ENCODE data around the gene OR5T1. TPM values are rescaled to one million over a fixed set of nuclear protein-coding genes. Genes with fewer than 3 reads are reported as not detected.

The OR5T1 gene
- total RNA-seq (not detected), polyA plus RNA-seq (not detected)

GRCh38 chr11:56273854-56274253, at the start of gene OR5T1:
TSS of gene OR5T1 (plus strand) at chr11:56274154. CDS start at chr11:56275639, 1,485 bp downstream.
- Histone ChIP-seq H3K9me3 (ENCODE audit: control insufficient read depth in 1 of 2, low read length in 2 of 2) (no peaks in the 10 kb centered on the region), H3K36me3 (ENCODE audit: insufficient read depth, low read length) (no peaks in the 10 kb centered on the region), H3K4me1 (ENCODE audit: insufficient read depth, low read length) (no peaks in the 10 kb centered on the region), H3K27me3 (ENCODE audit: insufficient read depth, low read length) (no peaks in the 10 kb centered on the region), H3K27ac (ENCODE audit: low read depth, low read length) (no peak within 1 kb of the TSS), H3K4me3 (ENCODE audit: low read length in 2 of 2) (no peak within 1 kb of the TSS)
- POLR2A ChIA-PET (ENCODE audit: partially characterized antibody), result no interaction called here
- CTCF ChIA-PET (ENCODE audit: partially characterized antibody), result no interaction called here
- Mint-ChIP-seq H3K27ac (no peak within 1 kb of the TSS), H3K36me3 (no peaks in the 10 kb centered on the region), H3K27me3 (no peaks in the 10 kb centered on the region), H3K9me3 (peaks cover 0 to 19% (median 11%) of the 10 kb centered on the region in 8 donors), H3K4me1 (no peaks in the 10 kb centered on the region), H3K4me3 (no peak within 1 kb of the TSS)
- no peak for DNase-seq
- intact Hi-C loops (cut with micrococcal nuclease), result no loop called here

- no peak within 1 kb of the TSS for H3K4me3 Mint-ChIP-seq
- no peaks in the 10 kb centered on the region for H3K4me1 Mint-ChIP-seq
- Histone ChIP-seq H3K36me3 (ENCODE audit: insufficient read depth, low read length) (no peaks in the 10 kb centered on the region), H3K9me3 (ENCODE audit: control insufficient read depth in 1 of 2, low read length in 2 of 2) (no peaks in the 10 kb centered on the region), H3K27ac (ENCODE audit: low read depth, low read length) (no peak within 1 kb of the TSS), H3K4me1 (ENCODE audit: insufficient read depth, low read length) (no peaks in the 10 kb centered on the region), H3K4me3 (ENCODE audit: low read length in 2 of 2) (no peak within 1 kb of the TSS), H3K27me3 (ENCODE audit: insufficient read depth, low read length) (no peaks in the 10 kb centered on the region)
- ChIA-PET CTCF (ENCODE audit: partially characterized antibody) (no interaction called here), POLR2A (ENCODE audit: partially characterized antibody) (no interaction called here)
- no peak for DNase-seq
- H3K36me3 Mint-ChIP-seq, result no peaks in the 10 kb centered on the region
- no peak within 1 kb of the TSS for H3K27ac Mint-ChIP-seq
- H3K9me3 Mint-ChIP-seq, result peaks cover 2 to 31% (median 13%) of the 10 kb centered on the region in 8 donors
- no peaks in the 10 kb centered on the region for H3K27me3 Mint-ChIP-seq
- intact Hi-C loops (cut with micrococcal nuclease), result no loop called here
These were observed 39.8 kb upstream of the OR5T1 start, which contains the start of gene OR5T2 for GRCh38 chr11:56234155-56234554. TSS of gene OR5T2 (minus strand) at chr11:56234255. CDS start at chr11:56233062, 1,193 bp downstream.

- Histone ChIP-seq H3K4me1 (ENCODE audit: insufficient read depth, low read length) (no peaks in the 10 kb centered on the region), H3K27ac (ENCODE audit: low read depth, low read length) (no peak within 1 kb of the TSS), H3K27me3 (ENCODE audit: insufficient read depth, low read length) (no peaks in the 10 kb centered on the region), H3K9me3 (ENCODE audit: control insufficient read depth in 1 of 2, low read length in 2 of 2) (no peaks in the 10 kb centered on the region), H3K36me3 (ENCODE audit: insufficient read depth, low read length) (no peaks in the 10 kb centered on the region), H3K4me3 (ENCODE audit: low read length in 2 of 2) (no peak within 1 kb of the TSS)
- ChIA-PET POLR2A (ENCODE audit: partially characterized antibody) (no interaction called here), CTCF (ENCODE audit: partially characterized antibody) (no interaction called here)
- DNase-seq, result no peak
- Mint-ChIP-seq H3K27ac (no peak within 1 kb of the TSS), H3K9me3 (peaks cover 0 to 29% (median 8%) of the 10 kb centered on the region in 8 donors), H3K36me3 (no peaks in the 10 kb centered on the region), H3K4me1 (no peaks in the 10 kb centered on the region), H3K27me3 (no peaks in the 10 kb centered on the region), H3K4me3 (no peak within 1 kb of the TSS)
- intact Hi-C loops (cut with micrococcal nuclease), result no loop called here
These were observed 22.0 kb upstream of the OR5T1 start, which contains the start of gene OR5T3 for GRCh38 chr11:56251954-56252353. TSS of gene OR5T3 (plus strand) at chr11:56252254. CDS start at chr11:56252254, 0 bp downstream.

- no peak overlapping the region for H3K4me3 ChIP-seq (ENCODE audit: low read length in 2 of 2)
These were observed 2.9 kb upstream of the OR5T1 start for GRCh38 chr11:56271092-56271491.

GRCh38 chr11:56292154-56292553, 18.2 kb downstream of the OR5T1 start, which contains the start of gene OR8H1:
TSS of gene OR8H1 (minus strand) at chr11:56292254. CDS start at chr11:56291062, 1,192 bp downstream.
- H3K27ac ChIP-seq (ENCODE audit: low read depth, low read length), result no peak within 1 kb of the TSS
- H3K36me3 ChIP-seq (ENCODE audit: insufficient read depth, low read length), result no peaks in the 10 kb centered on the region
- no peaks in the 10 kb centered on the region for H3K27me3 ChIP-seq (ENCODE audit: insufficient read depth, low read length)
- CTCF ChIA-PET (ENCODE audit: partially characterized antibody), result no interaction called here
- H3K9me3 ChIP-seq (ENCODE audit: control insufficient read depth in 1 of 2, low read length in 2 of 2), result peaks cover 0 to 8% of the 10 kb centered on the region in 2 donors
- H3K27me3 Mint-ChIP-seq, result no peaks in the 10 kb centered on the region
- H3K9me3 Mint-ChIP-seq, result peaks cover 0 to 20% (median 7%) of the 10 kb centered on the region in 8 donors
- H3K36me3 Mint-ChIP-seq, result no peaks in the 10 kb centered on the region
- H3K4me1 Mint-ChIP-seq, result no peaks in the 10 kb centered on the region
- intact Hi-C loops (cut with micrococcal nuclease), result no loop called here
- DNase-seq, result no peak
- no peak within 1 kb of the TSS for H3K27ac Mint-ChIP-seq
- POLR2A ChIA-PET (ENCODE audit: partially characterized antibody), result no interaction called here
- H3K4me3 Mint-ChIP-seq, result no peak within 1 kb of the TSS
- H3K4me3 ChIP-seq (ENCODE audit: low read length in 2 of 2), result no peak within 1 kb of the TSS
- H3K4me1 ChIP-seq (ENCODE audit: insufficient read depth, low read length), result no peaks in the 10 kb centered on the region

More at GRCh38 chr11:56271092-56271491, 2.9 kb upstream of the OR5T1 start:
- no peak overlapping the region for H3K27ac ChIP-seq (ENCODE audit: low read depth, low read length)
- intact Hi-C loops (cut with micrococcal nuclease), result no loop called here
- Mint-ChIP-seq H3K4me3 (no peak overlapping the region), H3K27ac (no peak overlapping the region), H3K9me3 (peaks cover 0 to 24% (median 18%) of the 10 kb centered on the region in 8 donors), H3K4me1 (no peaks in the 10 kb centered on the region), H3K27me3 (no peaks in the 10 kb centered on the region), H3K36me3 (no peaks in the 10 kb centered on the region)
- H3K9me3 ChIP-seq (ENCODE audit: control insufficient read depth in 1 of 2, low read length in 2 of 2), result peaks cover 0 to 4% of the 10 kb centered on the region in 2 donors
- POLR2A ChIA-PET (ENCODE audit: partially characterized antibody), result no interaction called here
- no peaks in the 10 kb centered on the region for H3K4me1 ChIP-seq (ENCODE audit: insufficient read depth, low read length)
- CTCF ChIA-PET (ENCODE audit: partially characterized antibody), result no interaction called here
- no peaks in the 10 kb centered on the region for H3K27me3 ChIP-seq (ENCODE audit: insufficient read depth, low read length)
- no peaks in the 10 kb centered on the region for H3K36me3 ChIP-seq (ENCODE audit: insufficient read depth, low read length)
- no peak for DNase-seq

GRCh38 chr11:56296898-56297297, 22.9 kb downstream of the OR5T1 start:
- Mint-ChIP-seq H3K9me3 (peaks cover 0 to 12% (median 7%) of the 10 kb centered on the region in 8 donors), H3K4me3 (no peak overlapping the region), H3K27me3 (no peaks in the 10 kb centered on the region), H3K27ac (no peak overlapping the region), H3K4me1 (no peaks in the 10 kb centered on the region), H3K36me3 (no peaks in the 10 kb centered on the region)
- H3K9me3 ChIP-seq (ENCODE audit: control insufficient read depth in 1 of 2, low read length in 2 of 2), result peaks cover 0 to 9% of the 10 kb centered on the region in 2 donors
- CTCF ChIA-PET (ENCODE audit: partially characterized antibody), result no interaction called here
- POLR2A ChIA-PET (ENCODE audit: partially characterized antibody), result no interaction called here
- H3K4me1 ChIP-seq (ENCODE audit: insufficient read depth, low read length), result no peaks in the 10 kb centered on the region
- H3K4me3 ChIP-seq (ENCODE audit: low read length in 2 of 2), result no peak overlapping the region
- intact Hi-C loops (cut with micrococcal nuclease), result no loop called here
- no peak for DNase-seq
- no peaks in the 10 kb centered on the region for H3K36me3 ChIP-seq (ENCODE audit: insufficient read depth, low read length)
- no peaks in the 10 kb centered on the region for H3K27me3 ChIP-seq (ENCODE audit: insufficient read depth, low read length)
- H3K27ac ChIP-seq (ENCODE audit: low read depth, low read length), result no peak overlapping the region

- Mint-ChIP-seq H3K4me3 (no peak overlapping the region), H3K9me3 (peaks cover 3 to 51% (median 26%) of the 10 kb centered on the region in 8 donors), H3K36me3 (no peaks in the 10 kb centered on the region), H3K27ac (no peak overlapping the region), H3K4me1 (peaks cover 0 to 1% (median 0%) of the 10 kb centered on the region in 4 donors), H3K27me3 (no peaks in the 10 kb centered on the region)
- POLR2A ChIA-PET (ENCODE audit: partially characterized antibody), result no interaction called here
- CTCF ChIA-PET (ENCODE audit: partially characterized antibody), result no interaction called here
- Histone ChIP-seq H3K9me3 (ENCODE audit: control insufficient read depth in 1 of 2, low read length in 2 of 2) (no peaks in the 10 kb centered on the region), H3K36me3 (ENCODE audit: insufficient read depth, low read length) (no peaks in the 10 kb centered on the region), H3K4me3 (ENCODE audit: low read length in 2 of 2) (no peak overlapping the region), H3K27ac (ENCODE audit: low read depth, low read length) (no peak overlapping the region), H3K4me1 (ENCODE audit: insufficient read depth, low read length) (no peaks in the 10 kb centered on the region), H3K27me3 (ENCODE audit: insufficient read depth, low read length) (no peaks in the 10 kb centered on the region)
- no peak for DNase-seq
- intact Hi-C loops (cut with micrococcal nuclease), result no loop called here
These were observed 33.9 kb downstream of the OR5T1 start for GRCh38 chr11:56307836-56308235.

GRCh38 chr11:56314844-56315243, 40.9 kb downstream of the OR5T1 start, which contains the start of gene OR8K3:
TSS of gene OR8K3 (plus strand) at chr11:56315144. CDS start at chr11:56318307, 3,163 bp downstream.
- H3K27me3 Mint-ChIP-seq, result no peaks in the 10 kb centered on the region
- H3K9me3 Mint-ChIP-seq, result peaks cover 0 to 28% (median 9%) of the 10 kb centered on the region in 8 donors
- H3K4me1 Mint-ChIP-seq, result no peaks in the 10 kb centered on the region
- no peaks in the 10 kb centered on the region for H3K4me1 ChIP-seq (ENCODE audit: insufficient read depth, low read length)
- DNase-seq, result no peak
- no peak within 1 kb of the TSS for H3K27ac Mint-ChIP-seq
- H3K4me3 ChIP-seq (ENCODE audit: low read length in 2 of 2), result no peak within 1 kb of the TSS
- POLR2A ChIA-PET (ENCODE audit: partially characterized antibody), result no interaction called here
- no peaks in the 10 kb centered on the region for H3K9me3 ChIP-seq (ENCODE audit: control insufficient read depth in 1 of 2, low read length in 2 of 2)
- H3K27ac ChIP-seq (ENCODE audit: low read depth, low read length), result no peak within 1 kb of the TSS
- no peaks in the 10 kb centered on the region for H3K27me3 ChIP-seq (ENCODE audit: insufficient read depth, low read length)
- H3K4me3 Mint-ChIP-seq, result no peak within 1 kb of the TSS
- intact Hi-C loops (cut with micrococcal nuclease), result no loop called here
- no peaks in the 10 kb centered on the region for H3K36me3 ChIP-seq (ENCODE audit: insufficient read depth, low read length)
- no peaks in the 10 kb centered on the region for H3K36me3 Mint-ChIP-seq
- CTCF ChIA-PET (ENCODE audit: partially characterized antibody), result no interaction called here
